Muscle layer of colon (tissue), 2 donors: ENCODE data around the gene FEM1A.
"Not testable (repeated sequence)": the region's sequence is repeated elsewhere in the genome, so short reads cannot be mapped to it uniquely, and the experiment has no call there.

Experiments
- H3K27ac ChIP-seq: one replicate; pipeline ENCODE4 v1.7.0; 2013; ENCODE audit warnings: low read depth, mild to moderate bottlenecking, low read length, moderate library complexity
- H3K27me3 ChIP-seq, 2 donors: one replicate each; pipeline ENCODE4 v1.7.0; 2013; ENCODE audit warnings: low read length in 2 of 2, mild to moderate bottlenecking in 2 of 2; ENCODE audit not compliant: insufficient read depth in 2 of 2, control insufficient read depth in 1 of 2
- H3K36me3 ChIP-seq: one replicate; pipeline ENCODE4 v1.7.0; 2013; ENCODE audit warnings: mild to moderate bottlenecking, low read length; ENCODE audit not compliant: insufficient read depth
- H3K4me1 ChIP-seq: one replicate; pipeline ENCODE4 v1.7.0; 2013; ENCODE audit warnings: mild to moderate bottlenecking, low read length; ENCODE audit not compliant: insufficient read depth
- H3K4me3 ChIP-seq, 2 donors: one replicate each; pipeline ENCODE4 v1.7.0; 2013; ENCODE audit warnings: low read length in 2 of 2, low read depth in 1 of 2, mild to moderate bottlenecking in 1 of 2, moderate library complexity in 1 of 2
- H3K9ac ChIP-seq: one replicate; pipeline ENCODE4 v1.7.0; 2013; ENCODE audit warnings: low read length
- H3K9me3 ChIP-seq: one replicate; pipeline ENCODE4 v1.7.0; 2013; ENCODE audit warnings: mild to moderate bottlenecking, low read length
- donor health status: abdominal sarcoma.
- donor health status: Adenocarcinoma of cecum.

Gene FEM1A

GRCh38 chr19:4776436-4777211 lies 14.9 kb upstream of the FEM1A start:
- Histone ChIP-seq H3K4me3 (no peak overlapping the region), H3K9me3 (no peaks in the 10 kb centered on the region), H3K9ac (no peak overlapping the region), H3K4me1 (no peaks in the 10 kb centered on the region), H3K27ac (no peak overlapping the region), H3K27me3 (no peaks in the 10 kb centered on the region), H3K36me3 (no peaks in the 10 kb centered on the region)

- not testable (repeated sequence) for H3K27me3 ChIP-seq, H3K9ac ChIP-seq, H3K4me1 ChIP-seq, H3K36me3 ChIP-seq, H3K4me3 ChIP-seq, H3K27ac ChIP-seq, H3K9me3 ChIP-seq
These were observed 13.4 kb upstream of the FEM1A start for GRCh38 chr19:4778124-4778523.

DNA sequence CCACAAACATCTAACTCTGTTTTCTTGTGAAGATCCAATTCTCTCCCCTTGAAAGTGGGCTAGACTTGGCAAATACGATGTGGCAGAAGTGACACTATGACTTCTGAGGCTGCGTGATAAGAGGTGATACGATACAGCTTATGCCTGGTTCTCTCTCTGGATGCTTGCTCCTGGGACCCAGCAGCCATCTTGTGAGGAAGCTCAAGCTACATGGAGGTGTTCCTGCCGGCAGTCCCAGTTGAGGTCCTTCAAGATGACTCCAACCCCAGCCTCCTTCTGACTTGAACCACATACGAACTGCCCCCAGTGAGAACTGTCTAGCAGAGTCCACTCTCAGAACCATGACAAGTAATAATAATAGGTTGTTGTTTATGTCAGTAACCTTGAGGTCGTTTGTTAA lies 10.7 kb upstream of the FEM1A start:
- Histone ChIP-seq H3K9ac (no peak overlapping the region), H3K27me3 (no peaks in the 10 kb centered on the region), H3K27ac (no peak overlapping the region), H3K4me3 (no peak overlapping the region), H3K9me3 (no peaks in the 10 kb centered on the region), H3K36me3 (no peaks in the 10 kb centered on the region), H3K4me1 (no peaks in the 10 kb centered on the region)

DNA sequence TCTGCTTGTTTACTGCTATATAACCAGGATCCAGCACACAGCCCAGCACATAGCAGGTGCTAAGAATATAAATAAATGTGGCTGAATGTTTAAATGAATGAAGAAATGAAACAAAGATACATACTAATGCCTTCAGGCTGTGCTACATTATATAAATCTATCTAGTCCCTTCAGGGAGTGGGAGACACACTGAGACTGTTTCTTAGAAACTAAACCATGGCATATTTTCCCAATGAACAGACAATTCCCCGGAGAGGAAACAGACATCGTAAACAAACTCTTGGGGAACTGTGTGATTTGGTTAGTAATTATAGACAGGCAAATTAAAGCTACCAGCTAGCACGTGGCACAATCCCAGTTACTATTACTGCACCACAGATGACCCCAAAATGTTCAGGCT lies 9.7 kb upstream of the FEM1A start:
- Histone ChIP-seq H3K27ac (no peak overlapping the region), H3K27me3 (no peaks in the 10 kb centered on the region), H3K4me3 (no peak overlapping the region), H3K9ac (no peak overlapping the region), H3K36me3 (no peaks in the 10 kb centered on the region), H3K9me3 (no peaks in the 10 kb centered on the region), H3K4me1 (no peaks in the 10 kb centered on the region)

DNA sequence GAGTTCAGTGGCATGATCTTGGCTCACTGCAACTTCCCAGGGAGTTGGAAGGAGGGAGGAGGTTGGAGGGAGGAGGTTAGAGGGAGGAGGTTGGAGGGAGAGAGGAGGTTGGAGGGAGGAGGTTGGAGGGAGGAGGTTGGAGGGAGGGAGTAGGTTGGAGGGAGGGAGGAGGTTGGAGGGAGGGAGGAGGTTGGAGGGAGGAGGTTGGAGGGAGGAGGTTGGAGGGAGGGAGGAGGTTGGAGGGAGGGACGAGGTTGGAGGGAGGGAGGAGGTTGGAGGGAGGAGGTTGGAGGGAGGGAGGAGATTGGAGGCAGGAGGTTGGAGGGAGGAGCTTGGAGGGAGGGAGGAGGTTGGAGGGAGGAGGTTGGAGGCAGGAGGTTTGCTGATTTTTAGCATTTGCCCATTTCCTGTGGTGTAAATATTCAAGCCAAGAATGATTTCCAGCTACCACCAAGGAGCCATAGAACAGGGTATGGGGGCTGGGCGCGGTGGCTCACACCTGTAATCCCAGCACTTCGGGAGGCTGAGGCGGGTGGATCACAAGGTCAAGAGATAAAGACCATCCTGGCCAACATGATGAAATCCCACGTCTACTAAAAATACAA lies 5.0 kb upstream of the FEM1A start:
- not testable (repeated sequence) for H3K9ac ChIP-seq, H3K36me3 ChIP-seq, H3K27me3 ChIP-seq, H3K27ac ChIP-seq, H3K9me3 ChIP-seq, H3K4me1 ChIP-seq, H3K4me3 ChIP-seq

DNA sequence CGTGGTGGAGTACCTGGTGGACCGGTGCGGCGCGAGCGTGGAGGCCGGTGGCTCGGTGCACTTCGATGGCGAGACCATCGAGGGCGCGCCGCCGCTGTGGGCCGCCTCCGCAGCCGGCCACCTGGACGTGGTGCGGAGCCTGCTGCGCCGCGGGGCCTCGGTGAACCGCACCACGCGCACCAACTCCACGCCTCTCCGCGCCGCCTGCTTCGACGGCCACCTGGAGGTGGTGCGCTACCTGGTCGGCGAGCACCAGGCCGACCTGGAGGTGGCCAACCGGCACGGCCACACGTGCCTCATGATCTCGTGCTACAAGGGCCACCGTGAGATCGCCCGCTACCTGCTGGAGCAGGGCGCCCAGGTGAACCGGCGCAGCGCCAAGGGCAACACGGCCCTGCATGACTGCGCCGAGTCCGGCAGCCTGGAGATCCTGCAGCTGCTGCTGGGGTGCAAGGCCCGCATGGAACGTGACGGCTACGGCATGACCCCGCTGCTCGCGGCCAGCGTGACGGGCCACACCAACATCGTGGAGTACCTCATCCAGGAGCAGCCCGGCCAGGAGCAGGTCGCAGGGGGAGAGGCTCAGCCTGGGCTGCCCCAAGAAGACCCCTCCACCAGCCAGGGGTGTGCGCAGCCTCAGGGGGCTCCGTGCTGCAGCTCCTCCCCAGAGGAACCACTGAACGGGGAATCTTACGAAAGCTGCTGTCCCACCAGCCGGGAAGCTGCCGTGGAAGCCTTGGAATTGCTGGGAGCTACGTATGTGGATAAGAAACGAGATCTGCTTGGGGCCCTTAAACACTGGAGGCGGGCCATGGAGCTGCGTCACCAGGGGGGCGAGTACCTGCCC lies 708 bp downstream of the FEM1A start:
- H3K27me3 ChIP-seq: not testable (repeated sequence)
- peak overlapping the region; percentile 53 for H3K27ac ChIP-seq

DNA sequence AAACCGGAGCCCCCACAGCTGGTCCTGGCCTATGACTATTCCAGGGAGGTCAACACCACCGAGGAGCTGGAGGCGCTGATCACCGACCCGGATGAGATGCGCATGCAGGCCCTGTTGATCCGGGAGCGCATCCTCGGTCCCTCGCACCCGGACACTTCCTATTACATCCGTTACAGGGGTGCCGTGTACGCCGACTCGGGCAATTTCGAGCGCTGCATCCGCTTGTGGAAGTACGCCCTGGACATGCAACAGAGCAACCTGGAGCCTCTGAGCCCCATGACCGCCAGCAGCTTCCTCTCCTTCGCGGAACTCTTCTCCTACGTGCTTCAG lies 1.3 kb downstream of the FEM1A start:
- H3K27me3 ChIP-seq, H3K27ac ChIP-seq, H3K9me3 ChIP-seq, H3K9ac ChIP-seq: not testable (repeated sequence)
- H3K4me1 ChIP-seq: peaks cover 12% of the 10 kb centered on the region
- H3K4me3 ChIP-seq: peak overlapping the region in 1 of 2 donors; percentile 68
- H3K36me3 ChIP-seq: peaks cover 35% of the 10 kb centered on the region

More for the DNA sequence above, 708 bp downstream of the FEM1A start:
- Histone ChIP-seq H3K4me3 (peak overlapping the region; percentile 57 to 68), H3K36me3 (peaks cover 31% of the 10 kb centered on the region), H3K4me1 (peaks cover 12% of the 10 kb centered on the region)
- H3K9ac ChIP-seq, H3K9me3 ChIP-seq: not testable (repeated sequence)

GRCh38 chr19:4793278-4793677 lies 1.7 kb downstream of the FEM1A start:
- not testable (repeated sequence) for H3K4me3 ChIP-seq, H3K27ac ChIP-seq, H3K27me3 ChIP-seq, H3K9ac ChIP-seq, H3K9me3 ChIP-seq
- Histone ChIP-seq H3K4me1 (peaks cover 12% of the 10 kb centered on the region), H3K36me3 (peaks cover 35% of the 10 kb centered on the region)

DNA sequence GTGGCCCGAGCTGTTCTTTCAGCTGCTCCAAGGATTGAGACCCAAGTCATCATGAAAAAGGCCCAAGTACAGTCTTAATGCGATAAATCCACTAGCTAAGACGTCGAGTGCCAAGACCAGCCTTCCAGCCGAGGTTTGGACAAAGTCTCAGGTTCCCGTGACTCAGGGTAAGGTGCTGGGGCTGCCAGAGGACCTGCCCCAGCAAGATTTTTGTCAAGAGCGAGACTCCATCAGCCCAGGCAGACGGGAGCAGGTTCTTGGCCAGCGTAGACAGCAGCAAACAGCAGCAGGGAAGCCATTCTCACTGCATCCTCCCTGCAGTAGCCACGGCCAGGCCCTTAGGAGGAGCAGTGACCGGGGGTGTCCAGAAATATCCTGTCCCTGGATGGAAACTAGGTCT lies 3.4 kb downstream of the FEM1A start:
- peaks cover 35% of the 10 kb centered on the region for H3K36me3 ChIP-seq
- H3K4me1 ChIP-seq: peaks cover 12% of the 10 kb centered on the region
- H3K9me3 ChIP-seq: no peaks in the 10 kb centered on the region
- H3K4me3 ChIP-seq: no peak overlapping the region
- H3K27ac ChIP-seq: no peak overlapping the region
- no peaks in the 10 kb centered on the region for H3K27me3 ChIP-seq
- no peak overlapping the region for H3K9ac ChIP-seq

GRCh38 chr19:4795400-4795799 lies 3.9 kb downstream of the FEM1A start:
- no peaks in the 10 kb centered on the region for H3K27me3 ChIP-seq
- peaks cover 35% of the 10 kb centered on the region for H3K36me3 ChIP-seq
- no peak overlapping the region for H3K4me3 ChIP-seq
- peaks cover 12% of the 10 kb centered on the region for H3K4me1 ChIP-seq
- no peaks in the 10 kb centered on the region for H3K9me3 ChIP-seq
- no peak overlapping the region for H3K9ac ChIP-seq
- H3K27ac ChIP-seq: no peak overlapping the region

GRCh38 chr19:4800591-4801081 lies 9.1 kb downstream of the FEM1A start:
- Histone ChIP-seq H3K27me3 (no peaks in the 10 kb centered on the region), H3K27ac (no peak overlapping the region), H3K4me3 (no peak overlapping the region), H3K4me1 (peaks cover under 1% of the 10 kb centered on the region), H3K9ac (no peak overlapping the region), H3K9me3 (no peaks in the 10 kb centered on the region), H3K36me3 (peaks cover 14% of the 10 kb centered on the region)
